AG08395 (cell line): ENCODE measurements around the gene NBL1.

Source experiments
- DNase-seq: peaks from one replicate; pipeline ENCODE4 v3.0.0; 2012; ENCODE audit warnings: mixed read lengths, low spot score

NBL1 gene

DNA sequence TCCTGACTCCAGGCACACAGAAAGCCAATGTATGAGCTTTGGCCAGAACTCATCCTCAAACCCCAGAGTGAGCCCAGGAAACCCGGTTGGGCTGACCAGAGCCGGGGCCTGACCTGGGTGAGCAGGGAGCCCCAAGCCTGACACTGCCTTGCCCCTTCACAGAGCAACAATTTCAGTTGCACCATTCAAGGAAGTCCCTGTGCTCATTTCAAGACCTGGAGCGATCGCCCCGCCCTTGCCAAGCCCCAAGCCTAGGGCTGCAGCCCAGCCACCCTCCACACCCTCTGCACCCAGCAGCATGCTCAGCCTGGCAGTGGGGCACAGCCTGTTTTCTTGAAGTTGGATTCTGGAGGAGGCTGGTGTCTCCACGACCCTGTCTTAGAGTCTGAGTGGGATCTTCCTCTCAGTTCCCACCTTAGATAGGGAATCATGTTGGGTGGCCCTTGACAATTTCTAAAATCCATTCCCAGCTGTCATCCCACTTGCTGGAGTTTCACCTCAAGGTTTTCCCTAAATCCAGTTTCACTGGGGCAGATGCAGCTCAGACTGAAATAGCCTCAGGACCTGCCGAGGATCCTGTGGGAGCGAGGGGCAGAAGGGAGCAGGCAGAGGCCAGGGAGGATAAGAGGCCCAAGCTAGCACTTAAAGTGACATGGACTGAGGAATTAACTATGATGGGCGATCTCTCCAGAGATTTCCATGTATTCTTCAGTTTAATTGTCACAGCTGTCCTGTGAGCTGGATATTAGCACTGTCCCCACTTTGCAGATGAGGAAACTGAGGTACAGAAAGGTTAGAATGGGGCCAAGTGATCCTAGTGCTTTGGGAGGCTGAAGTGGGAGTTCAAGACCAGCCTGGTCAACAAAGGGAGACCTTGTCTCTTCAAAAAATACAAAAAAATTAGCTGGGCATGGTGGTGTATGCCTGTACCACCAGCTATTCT lies 2.5 kb downstream of the NBL1 start:
- DNase-seq, result no peak

DNA sequence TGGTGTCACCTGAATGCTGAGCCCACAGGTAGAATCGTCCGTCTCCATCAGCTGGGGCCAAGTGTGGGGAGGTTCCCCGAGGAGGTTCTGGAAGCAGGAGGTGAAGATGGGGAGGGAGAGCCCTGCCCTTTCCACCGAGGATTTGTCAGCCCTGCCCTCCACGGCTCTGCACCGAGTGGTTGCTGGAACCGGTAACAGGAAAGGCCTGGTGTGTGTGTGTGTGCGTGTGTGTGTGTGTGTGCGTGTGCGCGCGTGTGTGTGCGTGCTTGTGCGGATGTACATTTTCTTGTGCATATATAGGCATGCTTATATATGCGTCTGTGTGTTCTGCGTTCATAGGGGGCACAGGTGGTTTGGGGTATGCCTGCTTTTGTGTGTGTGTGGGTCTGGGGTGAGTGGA lies 3.5 kb downstream of the NBL1 start:
- no peak for DNase-seq

GRCh38 chr1:19648239-19648638 lies 4.1 kb downstream of the NBL1 start:
- DNase-seq, result no peak

GRCh38 chr1:19648689-19649088 lies 4.6 kb downstream of the NBL1 start:
- no peak for DNase-seq

- no peak for DNase-seq
These were observed 6.5 kb downstream of the NBL1 start for GRCh38 chr1:19650416-19651140.

DNA sequence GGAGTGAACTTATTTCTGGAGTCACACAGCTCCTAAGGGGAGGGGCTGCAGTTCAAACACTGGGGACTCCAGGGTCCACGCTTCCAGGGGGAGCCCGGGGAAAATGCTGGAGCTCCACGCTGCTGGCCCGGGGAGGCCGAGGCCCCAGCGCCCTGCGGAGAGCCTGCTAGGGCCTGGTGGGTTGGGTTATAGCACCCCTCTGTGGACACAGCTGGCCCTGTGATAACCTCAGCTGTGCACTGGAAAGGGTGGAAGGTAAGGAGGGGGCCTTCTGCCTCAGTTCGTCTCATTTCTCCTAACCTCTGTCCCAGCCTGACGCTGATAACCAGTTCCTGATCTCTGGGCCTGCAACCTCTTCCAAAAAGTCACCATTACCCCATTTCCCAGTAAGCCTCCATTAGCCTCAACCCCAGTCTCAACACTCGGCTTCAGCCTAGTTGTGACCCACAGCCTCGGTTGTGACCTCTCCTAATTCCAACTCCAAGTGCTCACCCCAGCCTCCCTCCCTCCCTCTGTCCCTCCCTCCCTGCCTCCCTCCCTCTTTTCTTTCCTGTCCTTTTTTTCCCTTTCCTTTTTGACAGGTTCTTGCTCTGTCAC lies 7.1 kb downstream of the NBL1 start:
- DNase-seq, result peak; percentile 84

DNA sequence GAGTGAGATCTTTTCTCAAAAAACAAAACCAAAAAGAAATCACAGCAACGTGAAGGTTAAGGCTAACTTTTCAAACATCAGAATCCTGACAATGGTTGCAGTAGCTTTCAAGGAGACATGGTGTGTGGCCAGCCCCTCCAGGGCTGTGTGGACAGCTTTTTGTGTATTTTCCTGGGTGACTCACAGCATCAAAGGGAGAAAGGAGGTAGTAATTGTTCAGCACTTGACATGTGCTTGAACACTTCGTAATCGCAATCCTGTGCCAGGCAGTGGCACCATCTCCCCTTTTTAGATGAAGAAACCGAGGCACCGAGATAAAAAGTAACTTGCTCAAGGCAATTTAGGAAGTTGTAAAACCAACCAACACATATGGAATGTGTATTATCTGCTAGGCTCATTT lies 10.3 kb downstream of the NBL1 start:
- DNase-seq, result no peak

DNA sequence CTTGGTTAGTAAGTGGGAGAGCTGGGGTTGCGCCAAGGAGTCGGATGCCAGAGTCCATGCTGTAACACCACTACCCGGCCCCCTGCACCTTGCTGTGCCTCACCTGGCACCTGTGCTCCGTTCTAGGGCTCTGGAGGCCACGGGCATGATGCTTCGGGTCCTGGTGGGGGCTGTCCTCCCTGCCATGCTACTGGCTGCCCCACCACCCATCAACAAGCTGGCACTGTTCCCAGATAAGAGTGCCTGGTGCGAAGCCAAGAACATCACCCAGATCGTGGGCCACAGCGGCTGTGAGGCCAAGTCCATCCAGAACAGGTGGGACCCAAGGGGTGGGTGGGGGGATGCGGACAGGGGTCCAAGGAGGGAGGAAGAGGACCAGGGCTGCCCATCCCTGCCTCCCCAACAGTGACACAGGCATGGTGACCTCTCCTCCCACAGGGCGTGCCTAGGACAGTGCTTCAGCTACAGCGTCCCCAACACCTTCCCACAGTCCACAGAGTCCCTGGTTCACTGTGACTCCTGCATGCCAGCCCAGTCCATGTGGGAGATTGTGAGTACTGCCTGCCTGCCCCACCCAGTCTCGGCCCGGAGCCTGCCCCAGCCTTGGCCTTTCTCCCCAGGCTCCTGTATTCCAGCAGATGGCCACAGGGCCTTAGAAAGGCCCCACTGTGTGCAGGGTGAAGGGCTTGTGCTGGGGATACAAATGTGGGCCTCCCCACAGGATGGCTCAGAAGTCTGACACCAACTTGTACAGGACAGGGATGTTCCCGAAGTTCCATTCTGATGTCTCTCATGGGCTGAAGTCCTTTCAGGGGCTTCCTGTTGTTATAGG lies 11.0 kb downstream of the NBL1 start:
- DNase-seq, result no peak

- no peak for DNase-seq
These were observed 11.6 kb downstream of the NBL1 start for GRCh38 chr1:19655718-19656080.

DNA sequence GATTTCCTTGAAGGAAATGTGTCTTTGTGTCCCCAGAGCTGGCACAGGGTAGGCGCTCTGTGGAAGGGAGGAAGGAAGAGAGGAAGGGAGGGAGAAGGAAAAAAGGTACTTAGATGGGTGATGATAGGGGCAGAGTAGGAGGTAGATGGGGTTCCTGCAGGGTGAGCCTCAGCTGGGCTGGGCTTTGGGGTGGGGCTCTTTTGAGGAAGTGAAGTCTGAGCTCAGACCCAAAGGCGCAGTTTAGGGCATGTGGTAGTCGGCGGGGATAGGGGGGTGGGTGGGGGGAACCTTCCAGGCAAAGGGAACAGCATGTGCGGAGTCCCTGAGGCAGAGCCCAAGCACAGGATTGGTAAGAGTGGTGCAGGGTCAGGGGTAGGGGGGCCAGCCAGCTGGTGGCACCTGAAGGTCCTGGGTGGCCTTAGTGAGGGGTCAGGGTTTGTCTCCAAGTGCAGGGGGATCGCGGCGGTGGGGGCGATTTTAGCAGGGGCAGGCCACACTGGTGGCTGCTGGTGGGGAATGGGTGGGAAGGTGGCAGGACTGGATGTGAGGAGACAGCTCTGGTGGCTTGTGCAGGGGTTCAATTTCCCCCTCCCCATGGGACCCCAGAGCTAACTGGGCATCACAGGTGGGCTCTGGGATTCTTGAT lies 12.1 kb downstream of the NBL1 start:
- DNase-seq, result no peak

- DNase-seq, result no peak
These were observed 12.8 kb downstream of the NBL1 start for GRCh38 chr1:19656780-19657466.

DNA sequence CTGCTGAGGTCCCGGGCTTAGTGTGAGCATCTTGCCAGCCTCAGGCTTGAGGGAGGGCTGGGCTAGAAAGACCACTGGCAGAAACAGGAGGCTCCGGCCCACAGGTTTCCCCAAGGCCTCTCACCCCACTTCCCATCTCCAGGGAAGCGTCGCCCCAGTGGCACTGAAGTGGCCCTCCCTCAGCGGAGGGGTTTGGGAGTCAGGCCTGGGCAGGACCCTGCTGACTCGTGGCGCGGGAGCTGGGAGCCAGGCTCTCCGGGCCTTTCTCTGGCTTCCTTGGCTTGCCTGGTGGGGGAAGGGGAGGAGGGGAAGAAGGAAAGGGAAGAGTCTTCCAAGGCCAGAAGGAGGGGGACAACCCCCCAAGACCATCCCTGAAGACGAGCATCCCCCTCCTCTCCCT lies 13.4 kb downstream of the NBL1 start:
- no peak for DNase-seq

- DNase-seq, result no peak
These were observed 14.1 kb downstream of the NBL1 start for GRCh38 chr1:19658186-19658585.

DNA sequence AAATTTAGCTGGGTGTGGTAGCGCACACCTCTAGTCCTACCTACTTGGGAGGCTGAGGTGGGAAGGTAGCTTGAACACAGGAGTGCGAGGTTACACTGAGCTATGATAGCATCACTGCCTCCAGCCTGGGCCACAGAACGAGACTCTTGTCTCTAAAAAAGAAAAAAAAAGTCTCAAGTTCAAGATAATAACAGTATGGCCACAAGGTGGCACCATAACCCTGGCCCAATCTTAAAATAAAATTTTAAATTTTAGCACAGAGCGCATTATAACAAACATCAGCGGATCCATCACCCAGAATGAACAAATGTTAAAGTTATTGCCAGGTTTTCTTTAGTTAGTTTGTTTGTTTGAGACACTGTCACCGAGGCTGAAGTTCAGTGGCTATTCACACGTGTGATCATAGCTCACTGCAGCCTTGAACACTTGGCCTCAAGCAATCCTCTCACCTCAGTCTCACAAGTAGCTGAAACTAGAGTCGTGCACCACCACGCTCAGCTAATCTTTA lies 17.7 kb downstream of the NBL1 start:
- peak; percentile 57 for DNase-seq

DNA sequence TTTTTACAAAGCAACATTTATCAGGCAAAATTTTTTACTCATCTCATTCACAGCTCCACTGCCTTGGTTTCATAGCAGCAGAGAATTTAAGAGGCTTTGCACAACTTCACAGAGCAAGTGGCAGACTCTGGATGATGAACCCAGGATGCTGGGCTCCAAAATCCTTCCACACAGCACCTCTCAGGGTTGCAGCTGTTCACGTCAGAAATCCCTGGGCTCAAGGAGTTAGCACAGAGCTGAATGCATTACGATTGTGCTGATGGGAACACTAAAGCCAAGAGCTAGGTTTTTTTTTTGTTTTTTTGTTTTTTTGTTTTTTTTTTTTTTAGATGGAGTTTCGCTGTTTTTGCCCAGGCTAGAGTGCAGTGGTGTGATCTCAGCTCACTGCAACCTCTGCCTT lies 18.2 kb downstream of the NBL1 start:
- no peak for DNase-seq

DNA sequence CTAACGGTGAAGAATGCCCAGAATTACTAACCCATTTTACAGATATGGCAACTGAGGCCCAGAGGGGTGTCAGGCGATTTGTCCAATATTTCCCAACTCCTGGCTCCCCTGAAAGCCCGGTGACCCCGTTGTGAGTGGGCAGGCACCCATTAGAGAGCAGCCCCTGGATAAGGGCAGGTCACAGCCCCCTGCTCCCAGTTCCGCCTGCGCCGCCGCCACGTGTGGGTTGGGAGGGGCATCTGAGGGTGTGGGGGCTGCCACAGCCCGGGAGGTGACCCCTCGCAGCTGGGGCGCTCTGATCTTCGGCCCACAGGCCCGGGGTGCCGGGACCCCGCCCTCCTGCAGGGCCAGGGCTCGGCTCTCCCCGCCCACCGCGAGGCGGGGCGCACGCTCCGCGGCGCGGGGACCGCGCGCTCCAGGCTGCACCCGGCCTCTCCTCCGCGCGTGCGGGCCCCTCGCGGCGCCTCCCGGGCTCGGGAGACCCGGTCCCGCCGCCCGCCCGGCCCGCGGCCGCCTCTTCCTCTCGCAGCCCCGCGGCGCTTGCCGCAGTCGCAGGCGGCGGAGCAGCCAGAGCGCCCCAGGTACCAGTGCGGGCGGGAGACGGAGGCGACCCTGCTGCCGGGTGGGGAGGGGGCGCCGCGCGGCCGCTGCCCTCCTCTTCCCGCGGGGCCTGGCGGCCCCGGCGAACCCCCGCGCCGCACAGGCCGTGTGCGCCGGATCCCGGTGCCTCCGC lies 20.5 kb downstream of the NBL1 start, which contains the start of gene HTR6:
Gene HTR6, plus strand, starts transcription at position 423 of the 733 bp plus-strand sequence. CDS start 879 bp downstream, outside the sequence.
- DNase-seq, result no peak

DNA sequence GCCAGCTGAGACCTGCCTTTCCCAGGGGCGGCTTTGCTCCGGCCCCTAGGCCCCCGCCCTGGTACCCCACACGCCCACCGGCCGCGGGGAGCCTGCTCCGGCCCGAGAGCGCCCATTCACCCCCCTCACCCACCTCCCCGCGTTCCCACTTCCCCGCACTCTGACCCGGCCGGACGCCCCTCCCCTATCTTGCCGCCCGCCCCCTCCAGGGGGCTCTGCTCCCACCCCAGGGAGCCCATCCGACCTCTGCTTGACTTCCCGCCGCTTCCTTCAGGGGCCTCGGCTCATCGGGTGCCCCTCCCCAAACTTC lies 21.0 kb downstream of the NBL1 start:
- no peak for DNase-seq

- DNase-seq, result no peak
These were observed 21.7 kb downstream of the NBL1 start for GRCh38 chr1:19665496-19666465.

GRCh38 chr1:19668888-19669287 lies 24.8 kb downstream of the NBL1 start:
- no peak for DNase-seq
